MM.1S (cell line): ENCODE measurements around the gene RPS2.
A peak's percentile ranks its signal among the peaks of the same experiment; 100 is the strongest.

Experiments
- DNase-seq: peaks from one replicate; pipeline ENCODE4 v3.0.0-alpha.2; 2015
- H2AFZ ChIP-seq: fragments of 300-600 bp; sonication (generic); 2 replicates; pipeline ENCODE4 v1.6.0; 2016; ENCODE audit warnings: antibody characterized with exemption, low read length
- H3F3A ChIP-seq: fragments of 300-600 bp; sonication (generic); 2 replicates; pipeline ENCODE4 v1.6.1; 2016; ENCODE audit warnings: mild to moderate bottlenecking, antibody characterized with exemption, low read length, moderate library complexity, mixed read lengths; ENCODE audit not compliant: insufficient read depth
- H3K27ac ChIP-seq: fragments of 300-600 bp; sonication (generic); 2 replicates; pipeline ENCODE4 v1.5.1; 2016; ENCODE audit warnings: mild to moderate bottlenecking, low read length
- H3K27me3 ChIP-seq: fragments of 300-600 bp; sonication (generic); replicated peaks from 2 replicates; pipeline ENCODE4 v1.6.0; 2016; ENCODE audit warnings: low read length; ENCODE audit not compliant: insufficient read depth
- H3K36me3 ChIP-seq: fragments of 300-600 bp; sonication (generic); replicated peaks from 2 replicates; pipeline ENCODE4 v1.6.1; 2016; ENCODE audit warnings: mild to moderate bottlenecking, low read length, mixed read lengths; ENCODE audit not compliant: insufficient read depth
- H3K4me1 ChIP-seq: fragments of 300-600 bp; sonication (generic); 2 replicates; pipeline ENCODE4 v1.6.1; 2016; ENCODE audit warnings: low read length, mixed read lengths
- H3K4me2 ChIP-seq: fragments of 300-600 bp; sonication (generic); 2 replicates; pipeline ENCODE4 v1.6.0; 2016; ENCODE audit warnings: low read depth, low read length
- H3K4me3 ChIP-seq: fragments of 300-600 bp; sonication (generic); 2 replicates; pipeline ENCODE4 v1.5.1; 2016; ENCODE audit warnings: low read length, mixed read lengths
- H3K79me2 ChIP-seq: fragments of 300-600 bp; sonication (generic); 2 replicates; pipeline ENCODE4 v1.6.1; 2016; ENCODE audit warnings: mixed run types, low read length, mixed read lengths
- H3K9ac ChIP-seq: fragments of 300-600 bp; sonication (generic); 2 replicates; pipeline ENCODE4 v1.6.1; 2016; ENCODE audit warnings: low read length, mixed read lengths
- H3K9me2 ChIP-seq: fragments of 300-600 bp; sonication (generic); replicated peaks from 2 replicates; pipeline ENCODE4 v1.6.1; 2016; ENCODE audit warnings: mild to moderate bottlenecking, low read length, mixed read lengths; ENCODE audit not compliant: insufficient read depth
- H3K9me3 ChIP-seq: fragments of 300-600 bp; sonication (generic); replicated peaks from 2 replicates; pipeline ENCODE4 v1.6.1; 2016; ENCODE audit warnings: mild to moderate bottlenecking, low read length, mixed read lengths; ENCODE audit not compliant: insufficient read depth
- H4K20me1 ChIP-seq: fragments of 300-600 bp; sonication (generic); 2 replicates; pipeline ENCODE4 v1.6.1; 2016; ENCODE audit warnings: mild to moderate bottlenecking, low read length, moderate library complexity, mixed read lengths; ENCODE audit not compliant: insufficient read depth
- CTCF ChIP-seq: fragments of 300-600 bp; sonication (generic); IDR thresholded peaks from 2 replicates; pipeline ENCODE4 v1.5.1; 2016; ENCODE audit warnings: antibody characterized with exemption, low read length, mixed read lengths
- EZH2 ChIP-seq: fragments of 300-600 bp; sonication (generic); optimal IDR thresholded peaks from 2 replicates; pipeline ENCODE3; 2017; ENCODE audit warnings: low read depth, mild to moderate bottlenecking, antibody characterized with exemption, low read length, mixed read lengths
- EZH2phosphoT487 ChIP-seq: fragments of 300-600 bp; sonication (generic); IDR thresholded peaks from 2 replicates; pipeline ENCODE4 v1.6.1; 2018; ENCODE audit warnings: antibody characterized with exemption, low read length

The RPS2 gene

GRCh38 chr16:2009791-2010510, 45.3 kb upstream of the RPS2 start, which contains the start of gene ZNF598:
TSS of gene ZNF598 (minus strand) at chr16:2009821.
- peak within 1 kb of the TSS; percentile 96 for H3K4me2 ChIP-seq
- DNase-seq = peak; percentile 91
- no peaks in the 10 kb centered on the region for H3F3A ChIP-seq
- peak within 1 kb of the TSS; percentile 66 for H2AFZ ChIP-seq
- peaks cover 6% of the 10 kb centered on the region; the same call in 1 of the 2 replicates for H4K20me1 ChIP-seq
- peaks cover 17% of the 10 kb centered on the region; the same call in 1 of the 2 replicates for H3K4me1 ChIP-seq
- H3K4me3 ChIP-seq = peak within 1 kb of the TSS; percentile 92
- H3K79me2 ChIP-seq = peaks cover 53% of the 10 kb centered on the region
- no peak for TF ChIP-seq EZH2
- TF ChIP-seq EZH2phosphoT487 = no peak
- TF ChIP-seq CTCF = no peak
- H3K36me3 ChIP-seq = no peaks in the 10 kb centered on the region
- peak within 1 kb of the TSS; percentile 89 for H3K9ac ChIP-seq
- H3K27ac ChIP-seq = peak within 1 kb of the TSS; percentile 47; the same call in 1 of the 2 replicates
- no peaks in the 10 kb centered on the region for H3K27me3 ChIP-seq
- H3K9me2 ChIP-seq = no peaks in the 10 kb centered on the region
- no peaks in the 10 kb centered on the region for H3K9me3 ChIP-seq

GRCh38 chr16:2009164-2009711, 44.6 kb upstream of the RPS2 start:
- no peaks in the 10 kb centered on the region for H3F3A ChIP-seq
- peak overlapping the region; percentile 92 for H3K4me3 ChIP-seq
- no peaks in the 10 kb centered on the region for H3K9me3 ChIP-seq
- H3K27ac ChIP-seq = peak overlapping the region; percentile 47; the same call in 1 of the 2 replicates
- H3K4me1 ChIP-seq = peaks cover 17% of the 10 kb centered on the region; the same call in 1 of the 2 replicates
- H3K9ac ChIP-seq = peak overlapping the region; percentile 89
- H3K4me2 ChIP-seq = peak overlapping the region; percentile 96
- TF ChIP-seq EZH2 = no peak
- no peak for TF ChIP-seq CTCF
- no peak for TF ChIP-seq EZH2phosphoT487
- H3K9me2 ChIP-seq = no peaks in the 10 kb centered on the region
- no peaks in the 10 kb centered on the region for H3K27me3 ChIP-seq
- peaks cover 60% of the 10 kb centered on the region for H3K79me2 ChIP-seq
- H4K20me1 ChIP-seq = peaks cover 6% of the 10 kb centered on the region; the same call in 1 of the 2 replicates
- H2AFZ ChIP-seq = peak overlapping the region; percentile 17; the same call in 1 of the 2 replicates
- DNase-seq = peak; percentile 22
- no peaks in the 10 kb centered on the region for H3K36me3 ChIP-seq

- peaks cover 65% of the 10 kb centered on the region for H3K79me2 ChIP-seq
- peak overlapping the region; percentile 17; the same call in 1 of the 2 replicates for H2AFZ ChIP-seq
These were observed 44.1 kb upstream of the RPS2 start for GRCh38 chr16:2008631-2009163.

More at GRCh38 chr16:2008631-2009163, 44.1 kb upstream of the RPS2 start:
- H3K4me3 ChIP-seq = peak overlapping the region; percentile 92
- H3K9me3 ChIP-seq = no peaks in the 10 kb centered on the region
- no peaks in the 10 kb centered on the region for H3K9me2 ChIP-seq
- peak overlapping the region; percentile 89 for H3K9ac ChIP-seq
- DNase-seq = peak; percentile 34
- no peaks in the 10 kb centered on the region for H3K27me3 ChIP-seq
- H3K4me2 ChIP-seq = peak overlapping the region; percentile 96
- peaks cover 17% of the 10 kb centered on the region; the same call in 1 of the 2 replicates for H3K4me1 ChIP-seq
- TF ChIP-seq CTCF (no peak), EZH2phosphoT487 (no peak), EZH2 (no peak)
- no peaks in the 10 kb centered on the region for H3F3A ChIP-seq
- peak overlapping the region; percentile 47; the same call in 1 of the 2 replicates for H3K27ac ChIP-seq
- H4K20me1 ChIP-seq = peaks cover 6% of the 10 kb centered on the region; the same call in 1 of the 2 replicates
- no peaks in the 10 kb centered on the region for H3K36me3 ChIP-seq
